SH-SY5Y (cell line): ENCODE data around the gene FIG4.

Experiments
- GATA2 ChIP-seq: IDR thresholded peaks from 2 replicates; pipeline ENCODE4 v1.6.1; 2011; ENCODE audit warnings: mild to moderate bottlenecking, low read depth, low read length
- GATA3 ChIP-seq: IDR thresholded peaks from 2 replicates; pipeline ENCODE4 v1.6.1; 2011; ENCODE audit warnings: low read depth, mild to moderate bottlenecking, low read length, moderate library complexity

- TF ChIP-seq GATA2, result no peak
- TF ChIP-seq GATA3, result no peak
Measured at GRCh38 chr6:109870089-109870410, 179.0 kb downstream of the FIG4 start.
